HepG2 (cell line): Measurements from ENCODE around the gene C1QTNF12. TPM values are rescaled to one million over a fixed set of nuclear protein-coding genes. Genes with fewer than 3 reads are reported as not detected.

Source experiments
- ATAC-seq: fragments of 200-7000 bp; cut with Tn5 transposase; 3 replicates; pipeline ENCODE4 v1.9.1; 2020; ENCODE audit warnings: mild to moderate bottlenecking, moderate library complexity
- BruUV-seq: library from RNA; stranded (reverse); fragments of 400-500 nt; replicated peaks from 2 replicates; lab custom pipeline; 2021; lab: Mats Ljungman, UMichigan
- CTCF ChIA-PET: fragments of 300-600 bp; formaldehyde crosslinking; extraction: SDS; loops from one replicate; lab custom pipeline; 2021; ENCODE audit warnings: low total read pairs, inconsistent platforms, low intra/inter-chr PET ratio; lab: Yijun Ruan, JAX
- POLR2A ChIA-PET: fragments of 350-600 bp; sonication (Branson Sonifier 250); formaldehyde crosslinking; loops from one replicate; lab custom pipeline; 2020; ENCODE audit warnings: antibody characterized with exemption, inconsistent platforms; lab: Yijun Ruan, JAX
- DNase-seq: peaks from one replicate; pipeline ENCODE4 v3.0.0-alpha.2; 2015; ENCODE audit warnings: low spot score
- FAIRE-seq: peaks from 3 replicates; lab custom pipeline; 2011; peaks lifted over from hg19 to GRCh38; lab: Jason Lieb, UNC
- H2AFZ ChIP-seq: one replicate; pipeline ENCODE4 v1.6.1; 2011; ENCODE audit warnings: low read length, inconsistent platforms
- H3K27ac ChIP-seq: fragments of 300-600 bp; 3 replicates; pipeline ENCODE4 v1.8.0; 2011; ENCODE audit warnings: mixed run types, mild to moderate bottlenecking, mixed read lengths, low read length, inconsistent platforms; ENCODE audit not compliant: insufficient read depth; ENCODE audit errors: extremely low read length
- H3K27me3 ChIP-seq, 2 experiments: fragments of 200-600 bp in 1 of 2; 2 replicates in 1 of 2; 3 replicates in 1 of 2; pipeline versions ENCODE4 v1.6.0 to v1.8.0; 2011; ENCODE audit warnings: low read length in 2 of 2, mild to moderate bottlenecking in 2 of 2, moderate library complexity in 2 of 2, inconsistent platforms in 1 of 2; ENCODE audit not compliant: insufficient read depth in 2 of 2, control insufficient read depth in 1 of 2
- H3K36me3 ChIP-seq, 2 experiments: fragments of 200-600 bp in 1 of 2; replicated peaks in 1 of 2; 2 replicates in 1 of 2; 3 replicates in 1 of 2; pipeline versions ENCODE4 v1.5.1 to v1.8.0; 2011; ENCODE audit warnings: low read length in 2 of 2, inconsistent platforms in 1 of 2; ENCODE audit not compliant: insufficient read depth in 2 of 2, control insufficient read depth in 1 of 2
- H3K4me1 ChIP-seq: 2 replicates; pipeline ENCODE4 v1.5.1; 2012; ENCODE audit warnings: low read length, inconsistent platforms; ENCODE audit not compliant: insufficient read depth
- H3K4me2 ChIP-seq: 2 replicates; pipeline ENCODE4 v1.6.0; 2011; ENCODE audit warnings: low read depth, low read length, inconsistent platforms
- H3K4me3 ChIP-seq, 3 experiments: fragments of 200-600 bp in 1 of 3; sonication (generic), shearing (Covaris generic) in 1 of 3; replicated peaks in 1 of 3; 2 replicates each; pipeline ENCODE4 v1.5.1; 2011 to 2016; ENCODE audit warnings: low read length in 3 of 3, inconsistent platforms in 2 of 3, low read depth in 2 of 3, mild to moderate bottlenecking in 2 of 3, control low read depth in 1 of 3, mixed read lengths in 1 of 3; ENCODE audit not compliant: insufficient read depth in 1 of 3
- H3K79me2 ChIP-seq: one replicate; pipeline ENCODE4 v1.6.1; 2011; ENCODE audit warnings: low read length, inconsistent platforms; ENCODE audit not compliant: insufficient read depth
- H3K9ac ChIP-seq: 2 replicates; pipeline ENCODE4 v1.6.0; 2011; ENCODE audit warnings: mild to moderate bottlenecking, low read depth, low read length, inconsistent platforms; ENCODE audit not compliant: insufficient read depth
- H3K9me3 ChIP-seq: 2 replicates; pipeline ENCODE4 v1.5.1; 2012; ENCODE audit warnings: mild to moderate bottlenecking, low read length
- H4K20me1 ChIP-seq: 2 replicates; pipeline ENCODE4 v1.6.0; 2011; ENCODE audit warnings: inconsistent platforms, mild to moderate bottlenecking, low read length, moderate library complexity; ENCODE audit not compliant: insufficient read depth
- CREM ChIP-seq, 2 experiments: sonication (generic) in 1 of 2; formaldehyde crosslinking in 1 of 2; IDR thresholded peaks; 2 replicates each; pipeline versions ENCODE4 v1.4.0 to v1.6.1; 2016 to 2020; ENCODE audit warnings: antibody characterized with exemption in 1 of 2, mild to moderate bottlenecking in 1 of 2, missing genetic modification reagents in 1 of 2
- FLYWCH1 ChIP-seq: sonication (generic); formaldehyde crosslinking; IDR thresholded peaks from 2 replicates; pipeline ENCODE4 v1.8.1; 2023; ENCODE audit warnings: mild to moderate bottlenecking, missing genetic modification reagents
- GTF3A ChIP-seq: sonication (generic); formaldehyde crosslinking; conservative IDR thresholded peaks from 2 replicates; pipeline ENCODE4 v1.4.0; 2020; ENCODE audit warnings: mild to moderate bottlenecking, missing genetic modification reagents
- PAWR ChIP-seq: sonication (generic); formaldehyde crosslinking; IDR thresholded peaks from 2 replicates; pipeline ENCODE4 v1.4.0; 2020; ENCODE audit warnings: missing genetic modification reagents, mild to moderate bottlenecking, borderline replicate concordance
- RBAK ChIP-seq: sonication (generic); formaldehyde crosslinking; IDR thresholded peaks from 2 replicates; pipeline ENCODE4 v1.5.1; 2020; ENCODE audit warnings: mild to moderate bottlenecking, missing genetic modification reagents
- SNAPC2 ChIP-seq: sonication (generic); formaldehyde crosslinking; IDR thresholded peaks from 2 replicates; pipeline ENCODE4 v1.8.1; 2022; ENCODE audit warnings: mild to moderate bottlenecking, missing genetic modification reagents
- ZNF572 ChIP-seq: sonication (generic); formaldehyde crosslinking; IDR thresholded peaks from 2 replicates; pipeline ENCODE4 v1.5.1; 2020; ENCODE audit warnings: mild to moderate bottlenecking, missing genetic modification reagents
- ZNF674 ChIP-seq: sonication (generic); formaldehyde crosslinking; IDR thresholded peaks from 2 replicates; pipeline ENCODE4 v1.5.0; 2020; ENCODE audit warnings: low read depth, mild to moderate bottlenecking, missing genetic modification reagents
- WGBS: methylation state at CpG from one replicate; pipeline ENCODE4 v1.1.6; 2017; ENCODE audit warnings: low lambda C conversion rate; 5-methylcytosine and 5-hydroxymethylcytosine counted together
- in situ Hi-C: cut with HindIII; loops from 2 replicates; pipeline ENCODE4 v1.10.0; 2017; ENCODE audit warnings: low pct_unique_long_range_greater_than_20kb; ENCODE audit not compliant: extremely low pct_ligation_motif_present
- intact Hi-C: fragments of 100-400 bp; cut with micrococcal nuclease; formaldehyde crosslinking; loops from one replicate; pipeline ENCODE4 v1.10.0; 2022; ENCODE audit not compliant: unreplicated experiment
- polyA plus RNA-seq, 8 experiments: library from polyadenylated mRNA; depleted of rRNA in 3 of 8; stranded (reverse) in 7 of 8; unstranded in 1 of 8; fragments of >200 nt; fragmentation: Illumina TruSeq in 4 of 8; extraction: Trizol in 4 of 8; gene quantifications; 2 replicates each; pipeline versions ENCODE4 v1.2.1 to v1.2.3, GENCODE V29; 2011 to 2016; ENCODE audit warnings: low read depth in 4 of 8, missing spikeins in 1 of 8, mixed read lengths in 1 of 8; ENCODE audit not compliant: insufficient read depth in 1 of 8
- total RNA-seq, 5 experiments: library from RNA; depleted of rRNA; stranded (reverse); fragments of >200 nt; fragmentation: Illumina TruSeq; extraction: Trizol; gene quantifications; 2 replicates each; pipeline ENCODE4 v1.2.3, GENCODE V29; 2016; ENCODE audit warnings: low read depth in 1 of 5
- TF ChIP-seq, protein P1 (sequence below): sonication (generic); formaldehyde crosslinking; IDR thresholded peaks from 2 replicates; pipeline ENCODE4 v1.8.0; 2022; ENCODE audit warnings: missing genetic modification reagents, mild to moderate bottlenecking, moderate library complexity, borderline replicate concordance
- TF ChIP-seq, protein P2 (sequence below): sonication (generic); formaldehyde crosslinking; IDR thresholded peaks from 2 replicates; pipeline ENCODE4 v1.4.0; 2020; ENCODE audit warnings: mild to moderate bottlenecking, missing genetic modification reagents
- TF ChIP-seq, protein P3 (sequence below): sonication (generic); formaldehyde crosslinking; IDR thresholded peaks from 2 replicates; pipeline ENCODE4 v1.5.0; 2020; ENCODE audit warnings: mild to moderate bottlenecking, missing genetic modification reagents

C1QTNF12 gene
- total and polyA plus RNA-seq, 2 of the 13 experiments (the other 11 are each of a cell fraction or from before 2014, with no cell fraction given) = 0.18 to 0.64 TPM

DNA sequence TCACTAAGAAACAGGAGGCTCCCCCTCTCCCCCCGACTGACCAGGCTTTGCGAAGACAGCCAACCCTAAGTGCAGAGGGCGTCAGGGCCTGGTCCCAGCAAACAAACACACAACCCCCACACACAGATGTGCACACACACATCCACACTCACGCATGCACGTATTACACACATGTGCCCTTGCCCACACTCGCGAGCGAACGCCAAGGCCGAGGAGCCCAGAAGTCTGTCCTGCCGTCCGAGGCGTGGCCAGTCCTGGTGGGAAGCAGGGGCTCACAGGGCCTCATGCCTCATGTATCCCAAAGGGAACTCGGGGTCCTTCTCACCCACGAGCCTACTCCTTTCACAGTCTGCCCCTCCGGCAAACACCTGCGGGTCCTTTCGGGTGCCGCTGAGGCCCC is 16.8 kb downstream of the C1QTNF12 start (continued):
- no peak for TF ChIP-seq PAWR
- TF ChIP-seq, protein P1, sequence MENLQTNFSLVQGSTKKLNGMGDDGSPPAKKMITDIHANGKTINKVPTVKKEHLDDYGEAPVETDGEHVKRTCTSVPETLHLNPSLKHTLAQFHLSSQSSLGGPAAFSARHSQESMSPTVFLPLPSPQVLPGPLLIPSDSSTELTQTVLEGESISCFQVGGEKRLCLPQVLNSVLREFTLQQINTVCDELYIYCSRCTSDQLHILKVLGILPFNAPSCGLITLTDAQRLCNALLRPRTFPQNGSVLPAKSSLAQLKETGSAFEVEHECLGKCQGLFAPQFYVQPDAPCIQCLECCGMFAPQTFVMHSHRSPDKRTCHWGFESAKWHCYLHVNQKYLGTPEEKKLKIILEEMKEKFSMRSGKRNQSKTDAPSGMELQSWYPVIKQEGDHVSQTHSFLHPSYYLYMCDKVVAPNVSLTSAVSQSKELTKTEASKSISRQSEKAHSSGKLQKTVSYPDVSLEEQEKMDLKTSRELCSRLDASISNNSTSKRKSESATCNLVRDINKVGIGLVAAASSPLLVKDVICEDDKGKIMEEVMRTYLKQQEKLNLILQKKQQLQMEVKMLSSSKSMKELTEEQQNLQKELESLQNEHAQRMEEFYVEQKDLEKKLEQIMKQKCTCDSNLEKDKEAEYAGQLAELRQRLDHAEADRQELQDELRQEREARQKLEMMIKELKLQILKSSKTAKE (CRISPR knock-in tag) = no peak
- TF ChIP-seq FLYWCH1 (CRISPR knock-in tag) = no peak

- no TSS peak for BruUV-seq
- Histone ChIP-seq H3K79me2 (peaks cover 53% of the 10 kb centered on the region), H3K27me3 (no peaks in the 10 kb centered on the region; a peak in 1 of 5 replicates), H3K4me3 (no peak overlapping the region), H3K9me3 (no peaks in the 10 kb centered on the region), H3K4me1 (peaks cover 30% of the 10 kb centered on the region), H3K4me2 (no peak overlapping the region), H3K9ac (no peak overlapping the region), H4K20me1 (0 out of 2 replicates have a peak, but pooled peaks cover 7% of the 10 kb centered on the region), H2AFZ (no peak overlapping the region), H3K36me3 (peaks cover 16 to 44% of the 10 kb centered on the region in 2 experiments), H3K27ac (no peak overlapping the region)
- DNase-seq (no peak), FAIRE-seq (no peak), ATAC-seq (no peak)
- in situ Hi-C loops = no loop called here
- ChIA-PET CTCF (no interaction called here), POLR2A (interaction anchor here (1.1 kb wide), 1 partner anchor 98 kb away, joined by 3 read pairs; no protein-coding TSS in a partner anchor)
- intact Hi-C loops = no loop called here
- TF ChIP-seq RBAK (CRISPR knock-in tag) (no peak), SNAPC2 (CRISPR knock-in tag) (no peak), GTF3A (no peak), ZNF572 (CRISPR knock-in tag) (no peak), ZNF674 (CRISPR knock-in tag) (no peak), CREM (IDR thresholded peaks at IDR 0.05) (no peak), CREM (CRISPR knock-in tag; IDR thresholded peaks at IDR 0.05) (no peak)
- TF ChIP-seq, protein P2, sequence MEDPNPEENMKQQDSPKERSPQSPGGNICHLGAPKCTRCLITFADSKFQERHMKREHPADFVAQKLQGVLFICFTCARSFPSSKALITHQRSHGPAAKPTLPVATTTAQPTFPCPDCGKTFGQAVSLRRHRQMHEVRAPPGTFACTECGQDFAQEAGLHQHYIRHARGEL (CRISPR knock-in tag) = no peak
- TF ChIP-seq, protein P3, sequence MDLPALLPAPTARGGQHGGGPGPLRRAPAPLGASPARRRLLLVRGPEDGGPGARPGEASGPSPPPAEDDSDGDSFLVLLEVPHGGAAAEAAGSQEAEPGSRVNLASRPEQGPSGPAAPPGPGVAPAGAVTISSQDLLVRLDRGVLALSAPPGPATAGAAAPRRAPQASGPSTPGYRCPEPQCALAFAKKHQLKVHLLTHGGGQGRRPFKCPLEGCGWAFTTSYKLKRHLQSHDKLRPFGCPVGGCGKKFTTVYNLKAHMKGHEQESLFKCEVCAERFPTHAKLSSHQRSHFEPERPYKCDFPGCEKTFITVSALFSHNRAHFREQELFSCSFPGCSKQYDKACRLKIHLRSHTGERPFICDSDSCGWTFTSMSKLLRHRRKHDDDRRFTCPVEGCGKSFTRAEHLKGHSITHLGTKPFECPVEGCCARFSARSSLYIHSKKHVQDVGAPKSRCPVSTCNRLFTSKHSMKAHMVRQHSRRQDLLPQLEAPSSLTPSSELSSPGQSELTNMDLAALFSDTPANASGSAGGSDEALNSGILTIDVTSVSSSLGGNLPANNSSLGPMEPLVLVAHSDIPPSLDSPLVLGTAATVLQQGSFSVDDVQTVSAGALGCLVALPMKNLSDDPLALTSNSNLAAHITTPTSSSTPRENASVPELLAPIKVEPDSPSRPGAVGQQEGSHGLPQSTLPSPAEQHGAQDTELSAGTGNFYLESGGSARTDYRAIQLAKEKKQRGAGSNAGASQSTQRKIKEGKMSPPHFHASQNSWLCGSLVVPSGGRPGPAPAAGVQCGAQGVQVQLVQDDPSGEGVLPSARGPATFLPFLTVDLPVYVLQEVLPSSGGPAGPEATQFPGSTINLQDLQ (CRISPR knock-in tag) = no peak
- 98% methylated on average over 24 of the region's 28 CpGs for WGBS
Observed at GRCh38 chr1:1228596-1229321, 17.8 kb downstream of the C1QTNF12 start.
